Activated CD4-positive, alpha-beta T cell treated with anti-CD3 and anti-CD28 coated beads, Interleukin-2, amount 50 U/mL, for 24 hours (primary cell): Measurements from ENCODE around the gene SGCD.

Experiments used
- DNase-seq, 2 donors: peaks; one replicate each; pipeline ENCODE4 v3.0.0-alpha.2; 2020; ENCODE audit warnings: low read depth in 1 of 2, low spot score in 1 of 2

The SGCD gene

DNA sequence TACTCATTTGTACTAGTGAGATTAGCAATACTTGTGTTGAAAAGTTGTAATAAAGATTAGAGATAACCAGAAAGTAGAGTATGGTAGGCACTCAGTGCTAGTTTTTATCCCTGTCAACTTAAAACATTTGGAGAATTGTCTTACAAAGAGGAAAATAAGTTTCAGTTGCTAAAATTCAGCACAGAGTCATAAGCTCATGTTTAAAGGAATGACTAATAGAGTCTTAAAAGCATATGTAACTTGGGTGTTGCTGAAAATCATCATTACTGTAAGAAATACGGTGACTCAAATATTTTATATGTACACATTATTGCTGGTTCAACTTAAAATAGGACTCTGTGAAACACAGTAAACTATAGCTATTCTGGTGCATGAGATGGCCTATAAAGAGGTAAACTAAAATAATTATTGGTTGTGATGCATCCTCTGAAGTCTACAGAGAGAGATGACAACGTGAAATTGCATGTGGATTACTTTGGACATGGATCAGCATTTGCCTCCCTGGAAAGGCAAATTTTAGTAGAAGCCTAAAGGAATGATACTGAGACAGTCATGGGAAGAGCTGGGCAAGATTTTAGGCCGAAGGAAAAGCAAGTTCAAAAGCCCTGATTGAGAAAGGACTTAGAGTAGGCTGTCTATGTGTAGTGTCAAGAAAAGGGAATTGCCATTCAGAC is 34.6 kb downstream of the SGCD start:
- no peak for DNase-seq

DNA sequence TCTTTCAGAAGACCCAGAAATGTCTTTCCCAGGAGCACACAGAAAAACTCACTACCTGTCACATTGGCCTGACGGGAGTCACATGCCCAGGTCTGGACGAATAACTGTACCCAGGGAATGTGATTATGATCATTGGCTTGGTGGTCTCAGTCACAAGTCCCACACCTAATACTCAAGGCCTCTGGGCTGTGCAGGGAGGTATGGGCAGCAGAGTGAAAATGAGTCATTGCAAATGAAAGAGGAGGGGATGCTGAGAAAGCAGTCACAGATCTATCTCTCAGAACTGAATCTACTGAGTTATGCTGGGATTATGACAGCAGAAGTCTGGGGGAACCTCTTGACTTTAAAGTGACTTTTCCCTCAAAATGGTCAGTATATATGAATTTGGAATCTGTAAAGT is 36.9 kb downstream of the SGCD start:
- DNase-seq: no peak

DNA sequence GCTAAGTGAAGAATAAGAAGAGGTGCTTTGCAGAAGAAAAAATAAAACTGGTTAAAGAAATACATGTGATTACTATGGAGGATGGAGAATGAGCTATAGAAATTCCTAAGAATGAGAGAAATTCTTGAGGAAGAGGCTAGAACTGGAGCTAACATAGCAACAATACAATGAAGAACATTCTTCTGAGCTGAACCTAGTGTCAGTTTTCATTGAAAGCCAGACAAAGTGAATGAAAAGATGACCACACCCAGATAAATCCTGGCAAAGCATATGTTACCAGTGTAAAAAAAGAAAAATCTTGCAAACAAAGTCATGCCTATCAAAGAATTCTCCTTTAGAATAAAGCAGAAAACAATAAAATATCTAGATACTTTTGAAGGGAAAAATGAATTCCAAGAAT is 39.6 kb downstream of the SGCD start:
- no peak for DNase-seq

DNA sequence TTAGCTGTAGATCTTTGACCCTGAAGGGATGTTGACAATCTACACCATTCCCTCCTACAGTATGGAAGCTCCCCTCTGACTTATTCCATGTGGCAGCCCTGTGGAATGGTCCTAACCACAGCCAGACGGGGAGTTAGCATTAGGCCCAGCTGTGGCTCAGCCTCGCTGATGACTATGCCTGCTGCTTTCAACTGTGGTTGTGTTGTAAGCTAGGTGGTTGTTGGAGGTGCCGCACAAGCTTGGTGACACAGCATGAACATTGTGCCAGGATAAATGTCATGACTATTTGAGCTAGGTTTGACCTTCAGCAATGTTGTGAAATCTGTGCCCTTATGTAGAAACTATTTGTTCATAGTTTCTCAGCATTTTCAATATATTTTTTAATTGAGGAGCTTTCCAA is 40.6 kb downstream of the SGCD start:
- DNase-seq: no peak

DNA sequence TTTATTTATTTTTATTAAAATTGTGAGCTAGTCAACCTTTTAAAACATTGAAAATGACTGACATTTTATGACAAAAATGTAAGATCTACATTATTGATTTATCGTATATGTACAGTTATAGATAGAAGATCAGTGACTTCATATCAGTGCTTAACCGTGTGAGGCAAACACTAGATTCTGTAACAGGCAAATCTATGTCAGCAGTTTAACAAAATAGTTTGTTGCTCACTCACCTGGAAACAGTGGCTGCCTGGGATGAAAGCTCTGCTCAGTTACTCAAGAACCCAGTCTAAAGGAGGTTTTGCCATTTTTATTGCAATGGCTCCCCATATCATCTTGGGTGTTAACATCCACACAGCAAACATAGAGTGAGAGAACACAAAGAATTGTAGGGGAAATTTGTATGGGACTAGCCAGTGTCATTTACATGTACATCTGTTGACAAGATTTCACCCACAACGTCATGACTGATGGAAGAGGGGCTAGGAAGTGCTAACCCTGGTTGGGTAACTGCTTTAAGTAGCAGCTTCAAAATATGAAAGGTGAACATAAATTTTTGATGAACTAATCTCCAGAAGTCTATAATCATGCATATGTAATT is 49.0 kb downstream of the SGCD start:
- no peak for DNase-seq

DNA sequence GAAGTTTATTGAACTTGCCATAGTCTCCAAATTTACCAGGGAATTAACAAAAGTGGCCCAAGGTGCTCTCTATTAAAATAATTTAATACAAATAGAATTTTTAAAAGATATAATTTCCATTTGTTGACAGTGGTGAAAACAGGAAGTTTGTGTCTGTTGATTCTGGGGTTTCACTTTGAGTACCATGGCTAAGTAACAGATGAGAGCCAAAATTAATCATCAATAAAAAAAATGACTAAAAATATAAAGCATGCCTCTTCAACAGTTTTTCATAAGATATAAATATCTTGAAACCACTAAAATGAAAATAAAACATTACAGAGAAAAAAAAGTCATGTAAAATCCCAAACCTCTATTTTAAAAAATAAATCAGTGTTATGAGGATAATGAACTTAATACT is 49.8 kb downstream of the SGCD start:
- DNase-seq: no peak

DNA sequence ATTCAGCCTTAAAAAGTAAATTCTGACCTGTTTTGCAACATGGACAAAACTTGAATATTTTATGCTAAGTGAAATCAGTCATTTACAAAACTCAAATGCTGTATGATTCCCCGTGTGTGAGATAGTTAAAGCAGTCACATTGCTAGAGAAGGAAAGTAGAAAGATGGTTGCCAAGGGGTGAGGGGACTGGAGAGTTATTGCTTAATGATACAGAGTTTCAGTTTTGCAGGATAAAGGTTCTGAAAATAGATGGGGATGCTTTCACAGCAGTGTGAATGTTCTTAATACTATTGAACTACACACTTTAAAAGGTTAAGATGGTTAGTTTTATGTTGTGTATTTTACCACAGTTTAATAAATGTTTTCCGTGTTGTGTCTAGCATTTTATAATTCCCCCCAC is 51.2 kb downstream of the SGCD start:
- DNase-seq: no peak

DNA sequence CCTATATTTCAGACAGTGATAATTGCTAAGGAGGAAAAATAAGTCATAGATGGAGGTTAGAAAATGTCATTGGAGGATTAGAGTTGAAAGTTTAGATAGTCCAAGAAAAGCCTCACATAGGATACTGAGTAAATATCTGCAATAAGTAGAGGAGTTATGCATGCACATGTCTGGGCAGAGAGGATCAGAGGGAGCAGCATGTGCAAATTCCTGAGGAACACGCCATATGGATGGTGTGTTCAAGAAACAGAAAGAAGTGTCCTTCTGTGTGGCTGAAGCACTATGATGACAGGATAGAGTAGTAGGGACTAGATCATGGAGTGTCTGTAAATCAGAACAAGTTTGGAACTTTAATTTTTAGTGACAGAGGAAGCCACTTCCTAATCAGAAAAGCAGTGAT is 52.2 kb downstream of the SGCD start:
- DNase-seq: no peak

DNA sequence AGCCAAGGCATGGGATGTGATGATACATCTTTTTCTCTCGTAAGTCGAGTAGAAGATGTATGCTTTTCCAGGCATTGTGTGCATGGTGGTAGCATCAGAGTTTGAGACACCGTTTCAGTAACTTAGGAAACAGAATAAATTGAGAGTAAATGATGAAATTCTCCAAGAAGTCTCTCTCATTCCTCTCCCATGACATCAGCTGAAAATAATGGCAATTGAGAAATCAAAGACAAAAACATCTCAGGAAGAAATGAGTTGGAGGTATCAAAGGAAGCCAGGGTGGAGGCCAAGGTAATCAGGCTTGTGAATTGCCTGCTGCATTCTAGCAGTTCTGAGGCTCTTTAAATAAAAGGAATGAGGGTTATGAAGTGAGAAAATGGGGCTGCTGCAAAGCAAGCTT is 53.9 kb downstream of the SGCD start:
- no peak for DNase-seq

DNA sequence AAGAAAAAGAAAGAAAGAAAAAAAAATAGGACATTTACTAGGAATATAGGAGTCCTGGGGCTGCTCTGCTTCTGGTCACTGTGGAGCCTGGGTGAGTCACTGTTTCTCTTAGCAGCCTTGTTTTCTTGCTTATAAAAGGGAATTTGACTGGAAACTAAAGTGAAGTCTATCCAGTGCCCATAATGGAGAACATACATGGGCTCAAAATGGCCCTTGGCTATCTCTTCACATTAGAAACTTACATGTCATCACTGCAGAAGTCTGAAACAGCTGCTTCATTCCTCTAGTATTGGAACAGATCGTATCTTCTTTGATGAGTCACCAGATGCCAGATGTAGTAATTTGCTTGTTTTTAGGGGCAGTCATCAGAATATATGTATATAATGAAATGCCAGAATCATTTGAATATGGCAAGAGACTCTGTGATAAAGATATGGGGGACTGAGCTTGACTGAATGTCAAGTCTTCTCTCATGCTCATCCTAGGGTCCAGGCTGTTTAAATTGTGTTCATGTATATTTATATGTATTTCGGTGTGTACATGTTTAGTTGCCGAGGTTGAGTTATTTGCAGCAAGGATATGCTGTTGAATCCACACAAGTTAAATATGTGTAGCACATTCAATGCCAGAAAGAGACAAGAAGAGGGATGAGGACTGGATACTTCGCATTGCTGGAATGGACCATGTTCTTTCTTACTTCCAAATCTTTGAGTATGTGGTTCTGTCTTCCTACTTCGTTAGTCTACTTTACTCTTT is 56.7 kb downstream of the SGCD start:
- no peak for DNase-seq

DNA sequence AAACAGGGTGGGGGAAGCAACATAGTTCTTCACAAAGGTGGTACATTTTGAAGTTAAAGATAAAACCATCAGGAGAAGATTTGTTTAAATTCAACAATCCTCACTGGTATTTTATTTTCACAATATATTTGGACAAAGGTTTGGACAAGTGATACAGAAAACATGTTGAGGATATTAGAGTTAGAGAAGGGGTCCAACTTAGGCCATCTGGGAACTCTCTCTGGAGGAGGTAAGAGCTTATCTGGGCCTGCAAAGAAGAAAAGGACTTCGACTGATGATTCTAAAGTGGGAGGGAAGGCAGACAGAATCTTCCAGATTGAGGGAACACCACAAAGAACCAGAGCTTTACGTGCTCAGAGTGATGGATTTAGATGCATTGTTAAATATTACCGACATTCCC is 58.5 kb downstream of the SGCD start:
- no peak for DNase-seq

DNA sequence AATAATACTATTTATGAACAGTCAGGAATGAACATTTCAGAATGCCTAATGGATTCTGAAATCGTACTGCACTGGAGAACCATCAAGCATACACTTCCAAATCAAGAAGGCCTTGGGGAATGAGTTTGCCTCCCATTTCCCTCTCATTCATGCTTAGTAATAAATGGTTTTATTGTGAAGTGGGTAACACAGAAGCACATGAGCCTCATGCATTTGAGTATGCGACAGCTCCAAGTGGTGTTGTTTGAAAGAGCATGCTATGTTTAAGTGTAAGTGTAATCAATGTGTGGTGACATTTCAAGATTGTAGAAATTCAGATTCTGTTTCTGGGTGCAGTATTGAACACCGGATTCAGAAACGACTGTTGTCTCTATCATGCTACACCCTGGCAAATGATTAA is 60.0 kb downstream of the SGCD start:
- DNase-seq: no peak

DNA sequence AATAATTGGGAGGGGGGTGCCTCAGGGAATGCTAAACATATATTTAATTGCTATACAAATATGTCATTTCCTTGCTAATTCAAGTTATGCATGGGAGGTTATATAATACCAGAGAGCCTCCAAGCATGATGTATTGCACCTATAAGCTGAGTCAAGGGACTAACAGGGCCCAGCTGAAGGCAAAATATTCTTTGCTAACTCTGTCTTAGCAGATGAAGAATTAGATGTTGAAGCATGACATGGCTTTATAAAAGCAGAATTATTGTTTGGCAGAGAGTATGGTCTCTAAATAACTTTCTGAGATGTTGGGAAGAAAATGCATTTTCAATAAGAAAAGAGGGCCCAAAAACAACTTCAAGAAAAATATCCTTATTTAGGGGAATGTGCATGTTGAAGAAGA is 60.4 kb downstream of the SGCD start:
- no peak for DNase-seq

DNA sequence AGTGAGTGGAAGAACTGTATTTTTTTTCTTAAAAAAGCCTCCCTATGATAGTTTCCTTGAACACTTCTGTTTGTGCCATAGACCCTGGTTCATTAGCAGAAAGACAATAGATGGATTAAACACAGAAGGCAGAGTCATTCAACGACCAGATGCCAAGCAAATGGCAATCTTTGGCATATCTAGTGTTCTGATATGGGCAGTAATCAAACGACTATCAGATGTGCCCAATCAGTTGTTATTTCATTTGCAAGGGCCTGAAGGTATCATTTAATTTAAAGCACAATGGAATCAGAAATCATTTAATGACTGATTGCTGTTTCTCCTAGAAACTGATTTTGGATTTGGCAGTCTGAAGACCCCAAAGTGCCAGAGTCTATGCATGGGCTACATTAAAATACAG is 61.3 kb downstream of the SGCD start:
- DNase-seq: no peak

DNA sequence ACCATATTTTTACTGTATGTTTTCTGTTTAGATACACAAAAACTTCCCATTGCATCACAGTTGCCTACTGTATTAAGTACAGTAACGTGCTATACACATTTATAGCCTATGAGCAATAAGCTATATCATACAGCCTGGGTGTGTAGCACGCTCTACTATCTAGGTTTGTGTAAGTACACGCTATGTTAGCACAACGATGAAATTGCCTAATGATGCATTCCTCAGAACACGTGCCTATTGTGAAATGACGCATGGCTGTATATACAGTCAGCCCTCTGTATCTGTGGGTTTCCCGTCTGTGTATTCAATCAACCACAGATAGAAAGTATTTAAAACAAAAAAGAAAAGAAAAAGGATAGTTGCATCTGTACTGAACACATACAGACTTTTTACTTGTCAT is 64.2 kb downstream of the SGCD start:
- DNase-seq: no peak

DNA sequence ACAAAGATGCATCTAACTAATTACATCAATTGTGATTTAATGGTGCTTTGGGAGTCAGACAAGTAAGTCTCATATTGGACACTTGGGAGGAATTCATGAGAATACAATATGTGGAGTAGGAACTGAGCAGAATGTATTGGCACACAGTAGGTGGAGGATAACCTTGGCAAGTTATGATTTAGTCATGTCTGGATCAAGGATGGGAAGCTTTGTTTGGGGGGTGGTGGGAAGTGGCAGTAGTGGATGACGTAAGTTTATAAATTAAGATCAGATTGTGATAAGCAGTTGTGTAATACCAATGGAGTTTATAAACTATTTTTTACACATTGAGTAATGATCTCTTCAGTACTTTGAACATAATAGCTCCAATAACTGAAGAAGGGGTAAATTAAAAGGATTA is 67.0 kb downstream of the SGCD start:
- no peak for DNase-seq

DNA sequence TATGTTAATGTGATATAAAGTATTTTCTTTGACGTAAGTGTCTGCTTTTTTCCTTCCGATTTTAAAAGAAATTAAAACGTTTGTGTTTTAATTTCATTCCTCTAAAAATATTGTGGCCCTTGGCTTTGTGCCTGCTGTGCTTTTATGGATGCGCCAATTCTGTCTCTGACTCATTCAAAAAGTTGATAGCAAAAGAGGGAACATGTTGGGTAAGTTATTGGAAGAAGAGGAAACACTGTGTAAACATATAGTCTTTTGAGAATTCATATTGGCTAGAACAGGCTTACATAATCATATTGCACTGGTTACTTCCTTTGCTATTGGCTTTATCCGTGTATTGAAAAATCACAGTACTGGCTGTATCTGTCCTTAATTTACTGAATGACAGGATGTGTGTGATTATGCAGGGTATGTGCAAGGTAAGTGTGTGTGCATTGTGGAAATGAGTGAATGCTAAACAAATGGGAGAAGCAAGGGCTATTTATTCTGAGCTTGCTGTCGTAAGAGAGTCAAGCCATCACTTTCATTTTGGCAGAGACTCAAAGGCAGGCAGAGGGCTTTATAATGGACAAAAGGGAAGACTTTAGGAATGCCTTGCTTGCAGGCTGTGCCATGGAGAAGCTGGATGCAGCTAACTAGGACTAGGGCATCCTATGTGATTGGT is 67.8 kb downstream of the SGCD start:
- no peak for DNase-seq

DNA sequence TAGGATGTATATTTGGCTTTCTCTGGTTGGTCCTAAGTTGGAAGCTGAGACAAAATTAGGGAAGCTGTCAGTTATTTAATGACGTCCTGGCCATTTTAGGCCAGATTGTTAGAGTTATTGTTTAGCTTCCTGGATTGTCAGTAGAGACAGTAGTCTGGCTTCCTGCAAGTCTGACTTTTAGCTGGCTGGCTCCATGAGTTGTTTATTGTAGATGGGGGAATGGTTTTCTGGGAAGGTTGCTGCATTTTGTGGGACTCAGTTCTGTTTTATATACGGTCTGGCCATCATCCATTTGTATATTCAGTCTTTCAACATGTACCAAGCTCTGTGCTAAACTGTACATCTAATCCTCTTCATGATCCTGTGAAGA is 68.3 kb downstream of the SGCD start:
- no peak for DNase-seq

DNA sequence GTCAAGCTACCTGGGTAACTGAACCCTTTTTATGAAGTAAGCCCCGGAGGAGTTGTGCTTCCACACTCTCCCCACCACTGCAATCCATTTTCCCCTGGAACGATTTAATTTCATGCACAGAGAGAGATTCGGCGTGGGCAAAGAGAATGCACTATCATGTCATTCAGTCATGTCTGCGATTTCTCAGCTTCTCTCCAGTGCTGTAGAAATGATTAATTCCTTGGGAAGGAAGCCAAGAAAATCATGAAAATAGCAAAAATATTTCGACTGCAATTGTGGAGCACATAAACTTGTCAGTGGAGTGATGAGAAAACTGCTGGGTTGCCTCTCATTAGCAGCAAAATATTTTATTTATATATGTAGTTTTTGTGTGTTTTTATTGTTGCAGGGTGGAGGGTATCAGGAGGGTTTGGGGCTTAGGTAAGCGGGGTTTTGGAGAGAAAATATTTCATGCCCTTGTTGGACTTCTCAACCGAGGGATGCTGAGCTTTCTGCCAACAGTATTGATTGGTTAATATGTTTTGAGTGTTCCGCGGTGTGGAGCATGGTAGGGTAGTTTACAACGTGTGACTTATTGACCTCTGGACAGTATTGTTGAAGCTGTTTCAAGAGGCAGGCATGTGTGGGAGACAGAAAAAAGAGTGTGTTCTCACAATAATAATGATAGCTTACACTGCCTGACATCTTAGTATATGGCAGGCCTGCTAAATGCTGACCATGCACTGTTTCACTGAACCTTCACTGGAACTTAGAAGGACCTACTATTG is 69.3 kb downstream of the SGCD start:
- no peak for DNase-seq

DNA sequence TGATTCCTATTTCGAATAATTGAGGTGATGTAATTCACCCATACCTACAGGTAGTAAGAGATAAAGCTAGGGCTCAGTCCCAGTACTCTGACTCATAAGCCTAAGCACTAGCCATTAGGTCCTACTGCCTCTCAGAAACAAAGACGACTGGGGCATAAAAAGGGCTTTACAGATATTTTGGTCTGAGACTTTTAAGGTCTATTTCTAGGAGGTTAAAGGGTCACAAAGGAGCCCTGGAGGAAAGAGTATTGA is 69.8 kb downstream of the SGCD start:
- no peak for DNase-seq

DNA sequence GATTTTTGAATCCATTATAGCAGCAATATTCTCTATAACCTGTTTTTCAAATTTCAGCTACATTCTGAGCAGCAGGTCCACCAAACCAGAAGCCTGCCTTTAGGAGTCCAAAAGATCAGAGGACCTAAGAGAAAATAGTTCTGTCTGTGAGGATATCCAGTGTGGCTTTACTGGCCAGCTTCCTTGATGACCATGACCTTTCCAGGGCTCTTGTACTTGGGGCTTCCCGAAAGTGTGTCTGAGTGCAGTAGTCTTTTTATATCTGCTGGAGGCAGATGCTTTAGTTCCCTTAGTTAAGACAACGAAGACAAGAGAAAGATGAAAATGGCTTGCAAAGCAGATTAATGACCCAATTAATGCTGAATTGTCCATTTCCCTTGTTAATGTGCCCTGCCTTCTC is 72.4 kb downstream of the SGCD start:
- DNase-seq: no peak
